HG02938 (cell line): ENCODE data around the gene PTPRM.

ENCODE experiments used
- ATAC-seq: cut with Tn5 transposase; IDR thresholded peaks from one replicate; pipeline ENCODE4 v1.9.1; 2021; ENCODE audit warnings: mild to moderate bottlenecking, moderate library complexity; ENCODE audit not compliant: unreplicated experiment

Gene PTPRM

DNA sequence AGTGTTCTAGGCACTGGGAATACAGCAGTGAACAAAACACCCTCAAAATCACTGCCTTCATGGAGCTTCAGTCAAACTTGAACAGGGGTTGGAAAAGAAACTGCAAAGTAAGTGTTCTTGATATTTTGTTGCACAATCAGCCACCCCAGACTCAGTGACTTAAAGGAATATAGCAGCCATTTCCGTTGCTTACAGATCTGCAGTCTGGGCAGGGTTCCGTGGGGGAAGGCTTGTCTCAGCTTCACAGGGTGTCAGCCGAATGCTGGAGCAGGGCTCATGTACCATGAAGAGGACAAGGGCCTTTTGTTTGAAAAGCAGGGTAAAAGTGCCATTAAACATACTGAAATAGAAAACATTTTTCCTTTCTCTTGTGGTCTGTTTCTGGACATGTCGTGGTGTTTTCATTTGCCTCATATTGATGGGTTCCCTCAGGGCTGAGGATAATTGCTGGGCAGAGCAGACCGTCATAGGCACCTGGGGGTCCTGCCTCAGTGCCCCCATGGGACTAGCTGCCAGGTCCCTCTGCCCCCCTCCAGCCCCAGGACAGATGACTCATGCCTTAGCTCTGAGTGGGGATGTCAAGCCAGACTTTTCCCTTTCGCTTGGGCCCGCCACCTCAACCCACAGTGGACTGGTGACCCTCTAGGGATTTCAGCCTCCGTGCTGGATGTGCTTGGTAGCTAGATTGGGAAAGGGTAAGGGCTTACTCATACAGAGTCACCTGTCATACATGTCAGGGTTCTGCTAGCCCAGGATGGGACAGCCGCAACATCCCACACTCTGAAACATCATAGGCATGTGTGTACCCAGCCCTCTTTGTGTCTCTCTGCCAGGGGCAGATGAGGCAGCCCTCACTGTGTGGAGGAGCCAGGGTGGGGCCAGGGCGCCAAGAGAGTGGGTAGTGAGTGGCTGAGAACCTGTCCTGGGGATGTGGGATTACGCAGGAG is 96.5 kb downstream of the PTPRM start:
- ATAC-seq: no peak

DNA sequence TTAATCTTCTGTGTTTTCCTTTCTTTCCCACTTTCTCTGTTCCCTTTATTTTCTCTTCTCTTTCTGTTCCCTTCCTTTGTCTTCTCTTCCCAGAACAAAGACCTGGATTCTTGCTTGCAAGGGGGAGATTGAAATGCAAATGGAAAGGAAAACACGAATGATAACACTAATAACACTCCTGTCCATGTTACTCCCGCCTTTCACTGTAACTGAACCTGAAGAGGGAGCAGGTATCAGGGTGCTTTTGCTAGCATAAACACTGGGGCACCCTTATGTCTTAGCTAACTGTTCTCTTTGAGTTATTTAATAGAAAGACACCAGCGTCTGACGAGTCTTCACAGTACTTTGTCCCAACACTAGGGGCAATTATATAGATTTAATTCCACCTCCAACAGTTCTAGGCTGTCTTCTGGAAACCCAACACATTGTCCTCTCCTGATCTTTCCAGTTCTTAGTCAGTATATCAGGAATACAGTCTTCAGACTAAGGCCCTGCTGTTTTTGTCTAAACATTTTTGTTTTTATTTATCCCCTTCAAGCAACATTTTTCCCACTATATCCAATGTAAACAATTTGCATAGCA is 99.2 kb downstream of the PTPRM start:
- ATAC-seq: no peak

DNA sequence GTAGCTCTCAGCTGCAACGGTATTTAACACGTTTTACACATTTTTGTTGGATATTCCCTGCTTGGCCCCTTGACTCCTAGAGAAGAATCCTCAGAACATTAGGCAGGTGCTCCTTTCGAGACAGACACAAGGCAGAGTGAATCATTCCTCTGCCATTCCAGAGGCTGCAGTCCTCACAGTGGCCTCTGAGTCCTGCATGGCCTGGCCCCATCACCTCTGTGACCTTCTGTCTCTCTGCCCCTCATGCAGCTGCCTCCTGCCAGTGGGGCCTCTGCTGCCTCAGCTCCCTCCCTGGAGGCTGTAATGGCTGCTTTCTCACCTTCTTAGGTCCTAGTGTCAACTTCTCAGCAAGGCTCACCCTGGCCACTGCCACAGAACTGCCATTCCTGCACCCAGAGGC is 101.3 kb downstream of the PTPRM start:
- no peak for ATAC-seq

DNA sequence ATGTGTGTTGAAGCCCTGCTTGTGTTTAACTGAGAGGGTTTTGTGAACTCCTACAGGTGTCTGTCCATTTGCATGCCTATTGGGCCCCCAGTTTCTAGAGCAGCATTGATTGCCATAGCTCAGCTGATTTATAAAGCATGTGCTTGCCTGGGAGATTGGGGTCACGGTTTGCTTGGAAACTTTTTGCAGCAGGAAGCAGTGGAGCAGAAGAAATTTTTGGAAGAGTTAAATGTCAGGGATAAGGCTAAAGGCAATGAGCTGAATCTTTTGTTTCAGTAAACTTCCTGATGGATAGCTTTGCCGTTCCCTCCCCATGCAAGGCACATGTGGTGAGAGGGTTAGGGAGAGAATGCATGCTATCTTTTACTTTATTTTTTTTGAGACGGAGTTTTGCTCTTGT is 102.2 kb downstream of the PTPRM start:
- no peak for ATAC-seq

DNA sequence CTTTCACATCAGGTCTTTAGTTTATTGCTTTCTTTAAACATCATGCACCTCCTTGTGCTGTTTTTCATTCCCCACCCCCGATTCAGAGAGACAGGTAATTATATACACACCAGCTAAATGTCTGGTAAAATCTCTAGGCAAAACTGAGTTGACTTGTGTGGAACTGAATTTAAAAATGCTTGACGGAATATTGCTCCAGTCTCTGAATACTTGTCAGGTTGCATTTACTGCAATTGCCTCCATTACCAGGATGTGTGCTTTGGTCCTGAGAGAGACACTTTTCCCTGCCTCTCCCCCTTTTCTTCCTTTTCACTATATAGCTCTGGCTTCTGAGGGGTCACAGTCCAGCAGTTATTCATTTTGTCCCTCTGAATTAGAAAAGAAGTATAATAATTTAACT is 104.0 kb downstream of the PTPRM start:
- ATAC-seq: no peak

DNA sequence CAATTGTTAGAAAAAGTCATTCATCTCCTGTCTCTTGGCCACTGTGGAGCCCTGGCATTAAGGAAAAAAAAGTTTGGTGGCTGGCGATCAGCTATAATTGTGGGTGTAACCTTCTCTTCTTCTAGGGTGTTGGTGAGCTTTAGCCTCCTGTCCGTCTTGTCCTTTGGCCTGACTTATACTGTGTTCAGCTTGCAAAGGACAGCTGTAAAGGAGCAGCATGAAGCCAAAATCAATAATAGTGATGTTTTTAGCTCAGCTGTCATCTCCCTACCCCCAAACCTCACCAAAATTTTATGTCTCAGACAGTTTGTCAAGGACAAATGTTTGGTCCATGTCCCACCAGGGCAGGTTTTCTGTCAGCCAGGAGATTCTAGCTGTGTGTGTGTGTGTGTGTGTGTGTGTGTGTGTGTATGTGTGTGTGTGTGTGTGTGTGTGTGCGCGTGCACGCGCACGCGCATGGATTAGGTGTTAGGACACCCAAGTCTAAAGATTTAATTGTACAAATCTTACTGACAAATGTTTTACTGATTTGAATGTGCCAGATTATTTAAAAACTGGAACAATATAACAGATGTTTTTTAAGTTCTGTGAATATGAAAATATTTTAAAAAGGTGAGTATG is 109.2 kb downstream of the PTPRM start:
- no peak for ATAC-seq

DNA sequence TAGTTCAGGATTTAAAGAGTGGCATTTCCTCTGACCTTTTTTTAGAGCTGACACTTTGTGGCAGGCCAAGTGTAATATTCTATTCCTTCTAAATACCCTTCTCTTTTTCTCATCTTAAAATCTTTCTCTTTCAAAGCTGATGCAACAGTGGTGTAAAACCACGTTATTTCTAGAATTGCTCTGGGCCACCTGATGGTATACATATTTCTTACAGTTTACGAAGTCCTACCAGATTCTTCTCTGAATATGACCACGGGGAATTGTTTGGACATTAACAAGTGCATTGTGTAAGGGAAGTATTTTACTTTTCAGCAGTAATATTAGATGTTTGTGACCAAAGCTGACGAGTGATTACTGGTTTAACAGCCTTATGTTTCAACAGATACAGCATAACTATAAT is 109.9 kb downstream of the PTPRM start:
- ATAC-seq: no peak

DNA sequence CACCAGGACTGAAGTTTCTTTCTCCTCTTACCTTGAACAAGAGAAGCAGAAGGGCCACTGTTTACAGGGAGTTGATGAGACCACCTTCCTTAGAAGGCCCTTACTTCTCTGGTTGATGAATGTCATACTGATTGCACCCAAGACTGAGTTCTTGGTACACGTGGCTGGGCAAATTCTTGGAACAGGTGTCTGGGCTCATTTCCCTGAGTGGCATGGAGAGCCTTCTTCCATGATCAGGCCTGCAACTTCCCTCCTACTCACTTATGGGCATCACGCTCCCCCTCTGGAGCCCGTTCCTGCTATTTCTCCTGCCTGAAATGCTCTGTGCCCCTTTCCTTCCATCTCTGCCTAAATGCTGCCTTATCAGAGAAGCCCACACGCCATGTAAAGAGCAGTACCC is 110.3 kb downstream of the PTPRM start:
- no peak for ATAC-seq

DNA sequence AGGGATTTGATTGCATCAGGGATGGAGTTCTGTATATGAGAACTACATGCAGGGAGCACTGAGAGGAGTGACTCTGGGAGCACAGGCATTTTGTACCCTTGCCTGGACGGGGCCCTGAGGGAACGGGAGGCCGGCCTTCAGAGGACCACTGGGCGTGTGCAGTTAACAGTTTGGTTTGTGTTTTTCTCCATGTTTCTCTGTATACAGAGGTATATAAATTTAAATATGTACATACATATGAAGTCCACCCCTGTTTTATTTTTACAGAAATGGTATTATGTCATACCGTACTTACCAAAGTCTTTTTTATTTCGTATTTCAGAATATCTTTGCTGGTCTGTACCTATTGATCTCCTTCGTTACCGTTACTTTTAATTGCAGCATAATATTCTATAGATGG is 111.3 kb downstream of the PTPRM start:
- ATAC-seq: no peak

DNA sequence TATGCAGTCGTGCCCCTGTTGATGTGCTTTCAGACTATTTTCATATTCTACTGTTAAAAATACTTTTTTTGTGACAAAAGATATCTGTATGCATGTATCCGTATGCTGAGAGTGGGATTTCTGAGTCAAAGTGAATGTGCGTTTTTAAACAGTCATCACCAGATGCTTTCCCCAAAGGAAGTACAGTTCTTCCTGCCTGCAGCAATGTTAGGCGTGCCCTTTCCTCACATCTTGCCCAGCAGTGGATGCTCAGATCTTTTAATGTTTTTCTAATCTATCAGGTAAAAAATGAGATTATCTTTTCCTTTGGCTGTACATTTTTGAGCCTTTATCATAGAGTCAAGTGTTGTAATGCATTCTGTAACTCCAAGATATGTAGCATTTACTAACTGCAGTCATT is 111.7 kb downstream of the PTPRM start:
- no peak for ATAC-seq

DNA sequence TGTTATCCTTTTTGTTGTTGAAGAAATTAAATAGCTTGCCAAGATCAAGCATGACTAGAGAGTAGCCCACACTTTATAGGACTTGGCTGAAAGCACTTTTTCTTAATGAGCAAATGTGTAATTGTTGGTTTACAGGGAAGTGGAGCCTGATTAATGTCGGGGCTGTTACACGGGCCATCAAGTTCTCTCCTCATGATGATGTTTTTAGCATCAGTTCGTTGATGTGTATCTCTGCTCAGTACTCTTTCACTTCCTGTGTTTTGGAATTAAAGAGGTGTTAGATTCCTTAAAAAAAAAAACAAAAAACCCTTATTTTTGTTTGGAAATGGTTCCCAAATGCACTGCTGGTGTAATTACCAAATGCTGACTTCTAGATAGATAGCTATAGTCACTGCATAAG is 114.2 kb downstream of the PTPRM start:
- ATAC-seq: no peak

DNA sequence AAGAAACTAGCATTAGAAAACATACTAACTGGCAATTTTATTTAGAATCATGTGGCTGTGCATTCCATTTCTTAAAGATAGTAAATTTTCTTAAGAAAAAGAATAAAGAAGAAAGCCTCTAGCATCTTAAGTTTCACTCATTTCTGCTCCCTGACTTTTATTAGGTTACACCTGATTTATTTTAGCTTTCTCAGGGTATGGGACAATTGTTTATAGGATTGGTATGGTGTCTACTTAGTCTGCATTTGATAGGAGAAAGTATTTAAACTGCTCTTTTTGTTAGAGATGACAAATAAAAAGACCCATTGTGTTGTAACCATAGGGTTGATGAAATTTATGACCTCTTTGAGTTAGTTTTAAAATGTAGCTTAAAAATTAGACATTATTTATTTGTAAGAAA is 115.2 kb downstream of the PTPRM start:
- no peak for ATAC-seq

DNA sequence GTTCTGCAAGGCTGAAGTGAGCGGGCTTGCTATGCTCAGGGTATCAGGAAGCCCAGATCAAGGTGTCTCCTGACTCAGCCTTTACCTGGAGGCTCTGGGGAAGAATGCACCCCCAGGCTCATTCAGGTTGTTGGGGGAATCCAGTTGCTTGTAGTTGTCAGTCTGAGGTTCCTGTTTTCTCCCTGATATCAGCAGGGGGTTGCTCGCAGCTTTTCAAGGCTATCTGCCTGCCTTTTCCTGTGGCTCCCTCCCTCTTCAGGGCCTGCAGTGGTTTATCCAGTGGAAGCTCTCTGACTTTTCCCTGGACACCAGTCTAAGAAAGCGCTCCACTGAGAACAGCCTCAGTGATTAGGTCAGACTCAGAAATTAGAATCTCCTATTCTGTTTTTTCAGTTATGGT is 116.6 kb downstream of the PTPRM start:
- ATAC-seq: no peak

DNA sequence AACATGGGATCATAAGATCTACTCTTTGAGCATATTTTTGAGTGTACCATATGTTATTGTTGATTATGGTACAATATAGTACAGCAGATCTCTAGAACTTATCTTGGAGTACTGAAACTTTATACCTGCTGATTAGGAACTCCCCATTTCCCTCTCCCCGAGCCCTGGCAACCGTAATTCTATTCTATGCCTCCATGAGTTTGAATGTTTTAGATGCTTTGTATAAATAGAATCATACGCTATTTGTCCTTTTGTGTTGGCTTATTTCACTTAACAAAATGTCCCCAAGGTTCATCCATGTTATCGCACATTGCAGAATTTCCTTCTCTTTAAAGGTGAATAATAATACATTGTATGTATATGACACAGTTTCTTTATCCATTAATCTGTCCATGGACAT is 117.2 kb downstream of the PTPRM start:
- ATAC-seq: no peak

DNA sequence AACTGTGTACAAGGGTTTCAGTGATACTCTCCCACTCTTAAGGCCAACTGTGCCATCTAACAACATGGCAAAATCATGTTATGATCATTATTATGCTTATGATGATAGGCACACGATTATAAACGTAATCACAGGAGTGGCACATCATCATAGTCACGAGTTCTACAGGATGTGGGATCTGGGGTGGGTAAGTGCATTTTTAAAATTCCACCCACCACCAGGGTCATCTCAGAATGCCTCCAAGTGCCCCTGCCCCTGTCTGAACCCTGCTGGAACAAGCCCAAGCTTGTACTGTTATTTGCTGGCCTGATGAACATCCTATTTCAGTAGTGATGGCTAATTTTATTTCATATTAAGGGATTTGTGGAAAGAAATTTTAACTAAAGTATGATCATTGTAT is 117.8 kb downstream of the PTPRM start:
- ATAC-seq: no peak

DNA sequence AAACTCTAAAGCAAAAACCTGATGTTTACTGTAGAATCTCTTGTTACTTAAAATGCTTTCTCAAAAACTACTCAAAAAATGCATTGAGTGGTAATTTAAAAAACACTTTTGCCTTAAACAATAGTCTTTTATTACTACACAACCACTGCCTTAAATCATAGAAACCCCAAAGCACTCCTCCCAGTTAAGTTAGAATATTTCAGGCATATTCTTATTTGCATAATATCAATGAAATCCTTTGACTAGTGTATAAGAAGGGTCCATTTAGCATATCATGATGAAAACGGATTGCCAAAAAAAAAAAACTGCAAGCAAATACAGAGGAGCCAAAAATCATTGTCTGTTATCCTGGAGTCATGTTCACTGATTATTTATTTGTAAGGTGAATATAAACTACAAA is 119.2 kb downstream of the PTPRM start:
- no peak for ATAC-seq

DNA sequence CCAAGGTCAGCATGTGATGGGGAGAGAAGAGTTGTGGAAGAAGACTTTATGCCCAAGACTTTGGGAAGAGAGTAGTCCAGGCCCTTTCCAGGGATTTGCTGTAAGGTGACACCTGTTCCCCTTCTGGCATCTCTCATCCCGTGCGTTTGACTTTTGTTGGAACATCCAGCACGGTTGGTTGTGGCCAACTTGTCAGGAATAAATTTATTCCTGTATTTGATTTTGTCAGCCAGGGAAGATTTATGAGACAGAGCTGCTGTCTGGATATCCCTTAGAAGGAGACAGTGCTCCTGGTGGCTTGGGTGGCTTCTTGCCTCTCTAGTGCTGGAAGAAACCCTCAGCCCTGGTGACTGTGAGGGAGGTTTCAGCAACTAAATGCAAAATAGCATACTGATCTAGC is 121.5 kb downstream of the PTPRM start:
- ATAC-seq: no peak

DNA sequence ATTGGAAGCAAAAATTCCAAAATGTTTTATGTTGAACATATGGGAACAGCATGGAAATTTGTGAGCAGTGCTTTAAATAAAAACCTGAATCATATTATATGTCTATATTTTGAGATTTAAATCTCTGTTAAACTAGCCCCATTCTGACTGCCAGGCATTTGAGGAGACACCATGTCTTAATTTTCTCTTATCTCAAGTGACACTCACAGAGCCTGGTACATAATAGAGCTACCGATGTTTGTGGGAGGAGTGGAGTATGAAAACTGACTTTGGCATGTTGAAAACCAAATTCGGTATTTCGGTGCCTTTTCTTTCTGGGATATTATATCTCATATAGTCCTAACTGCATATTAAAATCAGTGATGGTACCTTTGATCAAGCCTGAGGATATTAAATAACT is 124.1 kb downstream of the PTPRM start:
- ATAC-seq: no peak

DNA sequence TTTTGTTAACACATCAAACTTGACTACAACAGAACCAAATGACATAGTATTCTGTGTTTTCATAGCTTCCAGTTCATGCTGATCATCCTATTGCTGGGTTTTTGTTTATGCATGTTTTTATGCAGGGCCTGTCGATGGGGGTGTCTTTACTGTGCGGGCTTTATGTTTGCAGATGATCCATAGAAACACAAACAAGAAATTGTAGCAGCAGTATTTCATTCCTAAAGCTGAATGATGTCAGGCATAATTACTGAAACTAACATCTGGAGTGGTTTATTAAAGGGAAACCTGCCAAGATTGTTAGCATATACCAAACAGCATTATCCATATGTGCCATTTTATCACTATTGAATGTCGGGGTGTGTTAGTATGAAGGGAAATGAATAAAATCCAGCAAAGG is 129.7 kb downstream of the PTPRM start:
- ATAC-seq: no peak

DNA sequence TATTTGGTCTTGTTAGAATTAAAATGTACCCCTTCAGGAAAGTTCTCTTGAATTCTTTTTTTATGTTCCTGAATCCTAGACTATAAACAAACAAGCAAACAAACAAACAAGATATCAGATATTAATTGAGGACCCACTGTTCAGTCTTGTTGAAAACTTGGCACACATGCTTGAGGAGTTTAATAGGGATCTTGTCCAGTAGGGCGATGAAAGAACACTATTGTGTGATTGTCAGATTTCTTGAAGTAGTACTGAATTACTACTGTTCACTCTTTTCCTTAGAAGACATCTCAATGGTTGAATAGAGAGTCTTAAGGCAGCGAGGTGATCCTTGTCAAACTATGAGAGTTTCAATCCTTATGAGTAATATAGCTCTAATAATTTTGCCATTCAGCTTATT is 130.2 kb downstream of the PTPRM start:
- no peak for ATAC-seq

DNA sequence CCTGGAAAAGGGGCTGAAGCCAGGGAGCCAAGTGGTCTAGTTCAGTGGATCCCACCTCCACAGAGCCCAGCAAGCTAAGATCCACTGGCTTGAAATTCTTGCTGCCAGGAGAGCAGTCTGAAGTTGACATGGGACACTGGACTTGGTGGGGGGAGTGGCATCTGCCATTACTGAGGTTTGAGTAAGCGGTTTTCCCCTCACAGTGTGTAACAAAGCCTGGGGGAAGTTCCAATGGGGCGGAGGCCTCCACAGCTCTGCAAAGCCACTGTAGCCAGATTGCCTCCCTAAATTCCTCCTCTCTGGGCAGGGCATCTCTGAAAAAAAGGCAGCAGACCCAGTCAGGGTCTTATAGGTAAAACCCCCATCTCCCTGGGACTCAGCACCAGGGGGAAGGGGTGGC is 144.4 kb downstream of the PTPRM start:
- ATAC-seq: no peak

DNA sequence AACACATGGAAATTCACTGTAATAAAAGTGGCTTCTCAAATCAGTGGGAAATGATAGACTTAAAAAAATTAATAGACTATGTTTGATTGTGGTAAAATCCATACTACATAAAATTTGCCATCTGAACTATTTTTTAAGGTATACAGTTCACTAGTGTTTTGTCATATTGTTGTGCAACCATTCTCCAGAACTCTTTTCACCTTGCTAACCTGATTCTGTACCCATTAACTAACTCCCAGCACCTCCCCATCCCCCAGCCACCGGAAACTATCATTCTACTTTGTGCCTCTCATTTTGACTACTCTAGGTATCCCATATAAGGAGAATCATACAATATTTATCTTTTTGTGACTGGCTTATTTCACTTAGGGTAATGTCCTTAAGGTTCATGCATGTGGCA is 153.3 kb downstream of the PTPRM start:
- ATAC-seq: no peak
